H1 (cell line): ENCODE measurements around the gene ST3GAL3. TPM values are rescaled to one million over a fixed set of nuclear protein-coding genes. Genes with fewer than 3 reads are reported as not detected.

ENCODE experiments used
- CTCF ChIA-PET: fragments of 300-600 bp; sonication (Branson Sonifier 250); formaldehyde crosslinking; loops from one replicate; lab custom pipeline; 2021; ENCODE audit not compliant: partially characterized antibody; lab: Charles Lee
- POLR2A ChIA-PET: fragments of 300-600 bp; sonication (Branson Sonifier 250); formaldehyde crosslinking; loops from one replicate; lab custom pipeline; 2021; ENCODE audit warnings: inconsistent platforms; ENCODE audit not compliant: partially characterized antibody; lab: Charles Lee
- DNase-seq, 2 experiments: peaks; one replicate each; pipeline versions ENCODE4 v3.0.0 to v3.0.0-alpha.2; 2010 to 2022; ENCODE audit warnings: low spot score in 2 of 2, low read depth in 1 of 2, mixed read lengths in 1 of 2
- FAIRE-seq: peaks from 2 replicates; lab custom pipeline; 2011; peaks lifted over from hg19 to GRCh38; lab: Jason Lieb, UNC
- H2AFZ ChIP-seq: 2 replicates; pipeline ENCODE4 v1.8.1; 2012; ENCODE audit warnings: low read length, inconsistent platforms
- H2AK5ac ChIP-seq: 2 replicates; pipeline ENCODE4 v1.6.1; 2013; ENCODE audit warnings: low read depth, low read length
- H2BK120ac ChIP-seq: replicated peaks from 2 replicates; pipeline ENCODE3; 2013; ENCODE audit warnings: low read depth, low read length, inconsistent platforms
- H2BK12ac ChIP-seq: 2 replicates; pipeline ENCODE4 v1.6.1; 2013; ENCODE audit warnings: low read depth, low read length
- H2BK15ac ChIP-seq: 2 replicates; pipeline ENCODE4 v1.6.1; 2013; ENCODE audit warnings: low read length
- H2BK20ac ChIP-seq: 2 replicates; pipeline ENCODE4 v1.6.1; 2013; ENCODE audit warnings: low read length
- H2BK5ac ChIP-seq: 2 replicates; pipeline ENCODE4 v1.6.1; 2013; ENCODE audit warnings: low read depth, low read length
- H3K14ac ChIP-seq: 2 replicates; pipeline ENCODE4 v1.6.1; 2013; ENCODE audit warnings: inconsistent platforms; ENCODE audit not compliant: insufficient read length
- H3K18ac ChIP-seq: 2 replicates; pipeline ENCODE4 v1.6.1; 2013; ENCODE audit warnings: low read length; ENCODE audit errors: extremely low read depth
- H3K23ac ChIP-seq: 2 replicates; pipeline ENCODE4 v1.6.1; 2013; ENCODE audit warnings: inconsistent platforms; ENCODE audit not compliant: insufficient read length
- H3K23me2 ChIP-seq: 2 replicates; pipeline ENCODE4 v1.6.1; 2013; ENCODE audit warnings: low read depth, low read length
- H3K27ac ChIP-seq: 2 replicates; pipeline ENCODE4 v1.6.1; 2011; ENCODE audit warnings: low read depth, low read length, inconsistent platforms
- H3K27me3 ChIP-seq, 4 experiments: replicated peaks in 1 of 4; 1 replicate in 1 of 4; 2 replicates in 3 of 4; pipeline versions ENCODE4 v1.6.1 to v1.8.1; 2011 to 2013; ENCODE audit warnings: low read length in 3 of 4, mild to moderate bottlenecking in 3 of 4, inconsistent platforms in 2 of 4, mixed read lengths in 2 of 4, moderate library complexity in 1 of 4; ENCODE audit not compliant: control insufficient read depth in 3 of 4, insufficient read depth in 3 of 4; ENCODE audit errors: extremely low read depth in 1 of 4
- H3K36me3 ChIP-seq, 4 experiments: 2 replicates each; pipeline versions ENCODE4 v1.6.1 to v1.8.1; 2011 to 2013; ENCODE audit warnings: mild to moderate bottlenecking in 4 of 4, low read length in 3 of 4, moderate library complexity in 2 of 4, control low read depth in 1 of 4, inconsistent platforms in 1 of 4; ENCODE audit not compliant: insufficient read depth in 4 of 4, control insufficient read depth in 2 of 4
- H3K4ac ChIP-seq: replicated peaks from 2 replicates; pipeline ENCODE3; 2013; ENCODE audit warnings: low read length, low read depth, mixed read lengths, inconsistent platforms; ENCODE audit not compliant: insufficient read length
- H3K4me1 ChIP-seq, 4 experiments: replicated peaks in 1 of 4; 1 replicate in 1 of 4; 2 replicates in 3 of 4; pipeline versions ENCODE4 v1.6.1 to v1.8.1; 2011 to 2013; ENCODE audit warnings: low read length in 3 of 4, inconsistent platforms in 2 of 4, mixed read lengths in 1 of 4; ENCODE audit not compliant: insufficient read depth in 4 of 4, control insufficient read depth in 3 of 4
- H3K4me2 ChIP-seq, 2 experiments: 2 replicates each; pipeline versions ENCODE4 v1.6.1 to v1.8.1; 2011 to 2013; ENCODE audit warnings: low read depth in 2 of 2, low read length in 2 of 2, control low read depth in 1 of 2, inconsistent platforms in 1 of 2, mild to moderate bottlenecking in 1 of 2; ENCODE audit not compliant: insufficient read depth in 1 of 2
- H3K4me3 ChIP-seq, 4 experiments: fragments of 200-600, 300-600 bp in 1 of 4; sonication (generic), shearing (Covaris generic), sonication (Bioruptor Twin) in 1 of 4; 2 replicates each; pipeline versions ENCODE4 v1.5.1 to v1.8.1; 2011 to 2016; ENCODE audit warnings: low read length in 4 of 4, low read depth in 3 of 4, control low read depth in 2 of 4, inconsistent platforms in 2 of 4, mild to moderate bottlenecking in 2 of 4, mixed read lengths in 1 of 4, moderate library complexity in 1 of 4; ENCODE audit not compliant: insufficient read depth in 2 of 4; ENCODE audit errors: extremely low read depth in 1 of 4
- H3K56ac ChIP-seq: replicated peaks from 2 replicates; pipeline ENCODE3; 2013; ENCODE audit warnings: low read depth, mild to moderate bottlenecking, mixed read lengths, low read length, inconsistent platforms; ENCODE audit not compliant: insufficient read length
- H3K79me1 ChIP-seq: 2 replicates; pipeline ENCODE4 v1.6.1; 2013; ENCODE audit warnings: low read depth, low read length, control low read depth
- H3K79me2 ChIP-seq, 2 experiments: 2 replicates each; pipeline versions ENCODE4 v1.6.1 to v1.8.1; 2012 to 2013; ENCODE audit warnings: low read length in 2 of 2, mild to moderate bottlenecking in 2 of 2, inconsistent platforms in 1 of 2; ENCODE audit not compliant: insufficient read depth in 2 of 2, control insufficient read depth in 1 of 2
- H3K9ac ChIP-seq, 4 experiments: replicated peaks in 1 of 4; 1 replicate in 1 of 4; 2 replicates in 3 of 4; pipeline versions ENCODE4 v1.6.1 to v1.8.1; 2011 to 2013; ENCODE audit warnings: low read depth in 3 of 4, low read length in 3 of 4, control low read depth in 2 of 4, mild to moderate bottlenecking in 2 of 4, moderate library complexity in 2 of 4, inconsistent platforms in 1 of 4; ENCODE audit errors: extremely low read depth in 1 of 4
- H3K9me3 ChIP-seq, 2 experiments: 2 replicates each; pipeline versions ENCODE4 v1.6.1 to v1.8.1; 2012 to 2013; ENCODE audit warnings: mild to moderate bottlenecking in 2 of 2, moderate library complexity in 2 of 2, control low read depth in 1 of 2, inconsistent platforms in 1 of 2, low read depth in 1 of 2, low read length in 1 of 2, mixed read lengths in 1 of 2; ENCODE audit not compliant: insufficient read depth in 2 of 2
- H4K20me1 ChIP-seq, 2 experiments: replicated peaks in 1 of 2; 2 replicates each; pipeline versions ENCODE3 to v1.8.1; 2011 to 2013; ENCODE audit warnings: inconsistent platforms in 2 of 2, low read length in 2 of 2, mild to moderate bottlenecking in 1 of 2; ENCODE audit not compliant: insufficient read depth in 2 of 2, control insufficient read depth in 1 of 2
- H4K5ac ChIP-seq: 2 replicates; pipeline ENCODE4 v1.6.1; 2013; ENCODE audit warnings: low read length, low read depth, mixed read lengths, inconsistent platforms; ENCODE audit not compliant: insufficient read length
- H4K8ac ChIP-seq: 2 replicates; pipeline ENCODE4 v1.8.0; 2013; ENCODE audit warnings: mild to moderate bottlenecking, moderate library complexity, low read length, inconsistent platforms; ENCODE audit not compliant: insufficient read depth; ENCODE audit errors: extremely low read depth
- H4K91ac ChIP-seq: replicated peaks from 2 replicates; pipeline ENCODE3; 2013; ENCODE audit warnings: low read length, mixed read lengths, inconsistent platforms; ENCODE audit not compliant: insufficient read length
- HDAC2 ChIP-seq, 2 experiments: fragments of 300-600 bp in 1 of 2; sonication (generic) in 1 of 2; IDR thresholded peaks; 2 replicates each; pipeline ENCODE4 v1.6.1; 2011 to 2012; ENCODE audit warnings: low read depth in 2 of 2, low read length in 2 of 2, mild to moderate bottlenecking in 2 of 2, moderate library complexity in 2 of 2, borderline replicate concordance in 1 of 2, inconsistent platforms in 1 of 2
- KDM5A ChIP-seq: fragments of 200-600 bp; IDR thresholded peaks from 2 replicates; pipeline ENCODE4 v1.7.1; 2012; ENCODE audit warnings: mild to moderate bottlenecking, low read length, inconsistent platforms, mixed read lengths
- SAP30 ChIP-seq: fragments of 300-600 bp; sonication (generic); IDR thresholded peaks from 2 replicates; pipeline ENCODE4 v1.7.1; 2012; ENCODE audit warnings: low read length, moderate library complexity, mild to moderate bottlenecking, inconsistent platforms; ENCODE audit not compliant: insufficient read depth, insufficient replicate concordance
- USF2 ChIP-seq: IDR thresholded peaks from 2 replicates; pipeline ENCODE4 v1.6.1; 2011; ENCODE audit warnings: low read length, improper control_type of control experiment
- WGBS, 2 experiments: shearing (Covaris generic) in 1 of 2; methylation state at CpG; one replicate each; pipeline versions ENCODE4 v1.1.6 to v1.1.7; 2013 to 2015; ENCODE audit warnings: low lambda C conversion rate in 2 of 2, mixed read lengths in 2 of 2, inconsistent platforms in 1 of 2, low coverage in 1 of 2, missing lambda C conversion rate in 1 of 2; ENCODE audit not compliant: insufficient replicate concordance in 2 of 2, insufficient coverage in 1 of 2, insufficient read length in 1 of 2; ENCODE audit errors: extremely low coverage in 1 of 2, missing lambda C conversion rate in 1 of 2; 5-methylcytosine and 5-hydroxymethylcytosine counted together
- polyA plus RNA-seq, 7 experiments: library from polyadenylated mRNA; depleted of rRNA in 3 of 7; stranded (reverse) in 5 of 7; unstranded in 2 of 7; fragments of >200 nt in 5 of 7; fragments of 200-250 nt in 2 of 7; gene quantifications; 1 replicate in 5 of 7; 2 replicates in 1 of 7; 4 replicates in 1 of 7; pipeline versions ENCODE4 v1.2.1 to v1.2.3, GENCODE V29; 2011 to 2013; ENCODE audit warnings: missing spikeins in 2 of 7, mixed read lengths in 2 of 7
- total RNA-seq: library from RNA; stranded (reverse); fragmentation: NEBNext Ultra II Directional; extraction: Animal tissue kit (Norgen Biotek cat#: 25700); gene quantifications from 2 replicates; pipeline ENCODE4 v1.2.1, GENCODE V29; 2021

Gene ST3GAL3
- total and polyA plus RNA-seq, 2 of the 8 experiments (the other 6 are each of a cell fraction or from before 2014, with no cell fraction given): 6.8 to 7.0 TPM

GRCh38 chr1:43879414-43879813, 172.1 kb downstream of the ST3GAL3 start:
- H3K27me3 ChIP-seq: no peaks in the 10 kb centered on the region; a peak in 1 of 7 replicates
- H3K27ac ChIP-seq: no peak overlapping the region
- no peak overlapping the region for H4K91ac ChIP-seq
- H3K9ac ChIP-seq: no peak overlapping the region
- no peak overlapping the region for H2BK12ac ChIP-seq
- H3K79me1 ChIP-seq: no peaks in the 10 kb centered on the region; the same call in 1 of the 2 replicates
- no peak overlapping the region for H3K56ac ChIP-seq
- H3K36me3 ChIP-seq: no peaks in the 10 kb centered on the region
- H3K14ac ChIP-seq: no peak overlapping the region
- no peaks in the 10 kb centered on the region for H4K20me1 ChIP-seq
- no peaks in the 10 kb centered on the region for H3K79me2 ChIP-seq
- H3K23ac ChIP-seq: no peak overlapping the region
- ChIA-PET POLR2A (interaction anchor here (0.6 kb wide), 1 partner anchor 90 kb away, joined by 3 read pairs; no protein-coding TSS in a partner anchor), CTCF (interaction anchor here (0.5 to 2.5 kb wide), 4 partner anchors 50 to 56 kb away, joined by 3 to 9 read pairs (median 4); no protein-coding TSS in a partner anchor)
- H3K23me2 ChIP-seq: no peaks in the 10 kb centered on the region
- no peak overlapping the region for H2BK15ac ChIP-seq
- H2BK20ac ChIP-seq: no peak overlapping the region
- no peak overlapping the region for H4K5ac ChIP-seq
- no peak overlapping the region for H3K4me2 ChIP-seq
- H2AFZ ChIP-seq: no peak overlapping the region
- H3K18ac ChIP-seq: no peak overlapping the region
- peaks cover 0 to 8% (median 7%) of the 10 kb centered on the region in 4 experiments; a peak in 6 of 7 replicates for H3K4me1 ChIP-seq
- no peak overlapping the region for H3K4ac ChIP-seq
- no peak overlapping the region for H2BK5ac ChIP-seq
- H2AK5ac ChIP-seq: 0 out of 2 replicates have a peak overlapping the region, but pooled peaks have one; percentile 0
- no peak for DNase-seq
- TF ChIP-seq KDM5A (no peak), HDAC2 (IDR thresholded peaks at IDR 0.05; ENCODE audit: borderline replicate concordance in 1 of 2, low read depth in 2 of 2, low read length in 2 of 2) (no peak), SAP30 (no peak), USF2 (no peak)
- H3K4me3 ChIP-seq: no peak overlapping the region
- WGBS, 2 experiments: 96 to 100% methylated on average over 1 to 4 of the region's 4 CpGs
- FAIRE-seq: no peak
- H4K8ac ChIP-seq: no peak overlapping the region; the same call in 1 of the 2 replicates
- no peaks in the 10 kb centered on the region for H3K9me3 ChIP-seq
- H2BK120ac ChIP-seq: no peak overlapping the region
